ENCODE measurements around the gene TNFAIP8L3.
"Not testable (repeated sequence)": the region's sequence is repeated elsewhere in the genome, so short reads cannot be mapped to it uniquely, and the experiment has no call there.

Gene TNFAIP8L3

DNA sequence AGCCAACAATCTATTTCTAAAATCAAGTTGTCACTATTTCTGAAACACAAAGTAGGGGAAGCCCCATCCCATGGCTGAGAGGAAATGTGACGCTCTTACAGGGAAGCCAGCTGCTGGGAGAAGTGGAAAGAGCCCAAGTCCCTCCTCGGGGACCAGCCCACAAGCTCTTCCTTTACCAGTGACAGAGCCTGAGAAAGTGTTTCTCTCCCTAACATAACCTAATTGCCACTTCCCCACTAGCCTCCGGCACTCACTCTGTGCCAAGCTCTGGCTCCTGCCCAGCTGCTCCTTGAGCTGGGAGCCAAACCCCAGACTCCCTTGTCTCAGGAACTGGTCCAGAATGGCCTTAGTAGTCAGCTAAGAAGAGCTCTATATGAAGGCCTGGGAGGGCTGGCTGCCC is 42.9 kb downstream of the TNFAIP8L3 start:
- no peak for DNase-seq

DNA sequence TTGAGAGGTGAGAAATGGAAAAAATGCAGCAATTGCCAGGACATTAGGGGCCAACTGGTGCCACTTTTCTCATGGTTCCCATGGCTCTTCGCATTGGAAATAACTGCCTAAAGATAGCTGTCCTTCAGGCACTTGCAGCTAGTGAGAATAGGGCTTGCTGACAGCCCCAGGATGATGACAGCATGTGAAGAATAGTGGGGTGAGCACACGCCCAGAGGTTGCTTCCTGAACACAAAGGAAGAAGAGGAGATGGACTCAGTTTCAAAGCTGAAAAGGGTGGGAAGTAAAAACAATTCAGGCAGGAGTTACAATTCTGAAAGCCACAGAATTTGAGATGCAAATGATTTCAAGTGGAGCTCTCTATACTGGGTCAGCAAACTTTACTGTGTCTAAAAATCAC is 45.6 kb downstream of the TNFAIP8L3 start:
- DNase-seq = no peak

- no peak for DNase-seq
These were observed 46.4 kb downstream of the TNFAIP8L3 start for GRCh38 chr15:51048308-51048707.

GRCh38 chr15:51046799-51047449 is 47.8 kb downstream of the TNFAIP8L3 start:
- peak; percentile 25 for DNase-seq

DNA sequence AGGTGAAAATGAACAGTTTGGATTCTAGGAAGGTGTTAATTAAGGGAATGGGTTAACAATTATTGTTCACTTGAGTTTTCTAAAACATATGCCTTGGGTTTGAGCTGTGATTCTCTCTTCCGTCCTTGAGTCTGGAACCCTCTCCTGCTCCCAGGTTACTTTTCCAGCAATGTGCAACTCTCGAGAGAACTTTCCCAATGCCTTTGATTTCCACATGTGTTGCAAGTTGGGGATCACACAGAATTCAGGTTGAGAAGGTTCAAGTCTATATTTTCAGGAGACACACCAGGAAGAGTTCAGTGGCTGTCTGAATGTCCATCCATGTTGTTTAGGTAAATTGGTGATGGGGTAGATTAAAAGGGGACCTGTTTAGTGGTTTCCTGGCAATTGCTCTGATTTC is 48.7 kb downstream of the TNFAIP8L3 start:
- DNase-seq = no peak

DNA sequence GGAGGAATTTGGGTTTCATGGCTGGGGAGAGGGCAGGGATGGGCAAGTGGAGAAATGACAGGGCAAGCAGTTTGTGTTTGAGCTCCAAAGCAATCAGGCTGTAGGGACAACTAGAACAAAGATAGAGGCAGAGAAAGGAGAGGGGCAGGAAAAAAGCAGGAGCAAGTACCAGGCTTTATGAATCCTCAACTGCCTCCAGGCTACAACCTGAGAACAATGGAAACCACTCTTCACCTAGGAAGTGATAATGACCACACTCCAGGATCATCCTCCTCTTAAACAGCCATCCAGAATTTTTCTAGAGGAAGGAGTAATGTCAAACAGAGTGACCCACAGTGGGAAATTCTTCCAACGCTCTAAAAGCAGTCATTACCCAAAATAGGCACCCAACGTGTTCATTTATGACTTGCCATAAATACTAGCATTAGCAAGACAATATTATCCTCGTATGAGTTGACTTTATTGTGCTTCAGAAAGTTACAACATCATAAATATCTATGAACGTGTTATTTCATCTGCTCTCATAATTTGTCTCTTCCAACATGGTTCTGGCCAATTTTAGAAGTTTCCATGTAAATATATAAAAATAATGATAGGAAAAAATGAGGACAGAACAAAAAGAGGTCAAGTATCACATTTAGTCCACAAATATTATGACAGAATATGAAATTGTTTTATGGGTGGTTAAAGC is 50.5 kb downstream of the TNFAIP8L3 start:
- no peak for DNase-seq

DNA sequence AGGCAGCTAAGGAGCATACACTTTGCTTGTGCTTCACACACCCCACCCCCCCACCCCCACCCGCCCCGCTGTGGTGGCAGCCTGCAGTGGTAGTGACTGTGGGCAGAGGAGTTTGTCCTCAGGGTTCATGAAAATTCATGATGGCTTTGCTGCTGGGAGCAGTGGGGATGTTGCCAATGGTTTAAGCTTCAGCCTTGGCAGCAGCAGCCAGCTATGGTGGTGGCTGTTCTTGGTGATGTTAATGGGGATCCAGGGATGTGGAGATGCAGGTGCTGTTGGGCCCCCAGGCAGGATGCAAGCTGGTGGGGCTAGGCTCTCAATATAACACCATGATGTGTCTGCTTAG is 55.8 kb downstream of the TNFAIP8L3 start:
- DNase-seq = no peak

DNA sequence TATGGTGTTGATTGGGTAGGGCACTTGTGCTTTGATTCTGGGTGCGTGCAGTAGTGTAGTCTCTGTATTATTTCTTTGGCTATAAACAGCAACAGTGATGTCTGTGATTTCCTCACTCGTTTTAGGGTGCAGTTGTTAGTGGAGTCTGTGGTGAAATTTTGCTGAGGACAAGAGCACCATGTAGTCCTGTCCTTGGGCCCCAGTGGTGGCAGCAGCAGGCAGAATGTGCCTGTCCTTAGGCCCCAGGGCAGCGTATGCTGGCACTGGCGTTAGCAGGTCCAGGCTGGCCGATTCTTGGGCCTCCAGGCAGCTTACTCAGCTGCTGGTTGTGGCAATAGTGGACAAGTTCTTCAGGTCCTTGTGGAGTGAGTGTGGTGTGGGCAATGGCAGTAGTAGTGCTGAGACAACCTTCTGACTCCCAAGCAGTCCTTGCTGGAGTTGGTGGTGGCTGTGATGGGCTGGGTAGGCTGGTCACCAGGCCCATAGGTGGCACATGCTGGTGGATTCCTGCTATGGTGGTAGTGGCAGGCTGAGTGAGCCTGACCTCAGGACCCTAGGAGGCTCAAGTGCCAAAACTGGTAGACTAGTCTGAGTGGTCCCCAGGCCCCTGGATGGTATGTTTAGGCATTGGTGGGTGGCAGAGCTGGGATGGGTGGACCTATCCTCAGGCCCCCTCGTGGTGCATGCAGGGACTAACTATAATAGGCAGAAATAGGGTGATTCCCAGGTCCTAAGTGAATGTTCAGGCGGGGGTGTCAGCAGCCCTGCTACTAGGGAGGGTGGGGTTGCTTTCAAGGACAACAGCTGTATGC is 56.3 kb downstream of the TNFAIP8L3 start:
- no peak for DNase-seq

DNA sequence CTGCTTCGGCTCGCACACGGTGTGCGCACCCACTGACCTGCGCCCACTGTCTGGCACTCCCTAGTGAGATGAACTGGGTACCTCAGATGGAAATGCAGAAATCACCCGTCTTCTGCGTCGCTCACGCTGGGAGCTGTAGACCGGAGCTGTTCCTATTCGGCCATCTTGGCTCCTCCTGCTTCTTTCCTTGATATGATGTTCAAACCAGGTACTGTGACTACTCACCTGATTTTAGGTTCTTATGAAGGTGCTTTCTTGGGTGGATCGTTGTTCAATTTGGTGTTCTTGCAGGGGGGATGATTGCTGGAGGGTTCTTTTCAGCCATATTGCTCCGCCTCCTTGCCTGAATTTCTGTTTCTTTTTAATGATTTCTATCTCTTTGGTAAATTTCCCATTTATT is 57.2 kb downstream of the TNFAIP8L3 start:
- DNase-seq = not testable (repeated sequence)

DNA sequence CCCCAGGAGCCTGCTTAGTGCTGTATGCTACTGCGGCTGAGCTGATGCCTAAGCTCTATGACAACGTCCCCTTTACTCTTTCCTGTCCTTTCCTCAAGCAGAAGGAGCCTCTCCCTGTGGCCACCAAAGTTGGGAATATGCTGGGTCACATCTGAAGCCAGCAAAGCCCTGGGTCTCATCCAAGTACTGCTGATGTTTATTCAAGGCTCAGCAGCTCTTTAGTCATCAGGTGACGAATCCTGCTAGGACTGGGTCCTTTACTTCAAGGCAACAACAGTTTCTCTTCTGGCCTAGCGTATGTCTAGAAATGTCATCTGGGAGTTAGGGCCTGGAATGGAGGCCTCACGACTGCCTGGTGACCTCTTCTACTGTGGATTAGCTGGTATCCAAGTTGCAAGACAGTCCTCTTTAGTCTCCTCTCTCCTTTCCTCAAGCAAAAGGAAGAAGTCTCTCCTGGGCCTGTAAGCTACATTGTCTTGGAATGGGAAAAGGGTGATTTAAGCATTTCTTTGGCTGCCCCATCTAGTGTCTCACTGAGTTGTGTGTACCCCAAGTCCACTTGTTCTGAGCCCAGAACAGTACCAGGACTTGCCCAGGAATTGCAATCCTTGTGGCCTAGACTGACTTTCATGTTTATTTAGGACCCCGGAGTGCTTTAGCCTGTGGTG is 63.9 kb downstream of the TNFAIP8L3 start:
- DNase-seq = peak; percentile 32

GRCh38 chr15:51025454-51025846 is 69.3 kb downstream of the TNFAIP8L3 start:
- DNase-seq = no peak

DNA sequence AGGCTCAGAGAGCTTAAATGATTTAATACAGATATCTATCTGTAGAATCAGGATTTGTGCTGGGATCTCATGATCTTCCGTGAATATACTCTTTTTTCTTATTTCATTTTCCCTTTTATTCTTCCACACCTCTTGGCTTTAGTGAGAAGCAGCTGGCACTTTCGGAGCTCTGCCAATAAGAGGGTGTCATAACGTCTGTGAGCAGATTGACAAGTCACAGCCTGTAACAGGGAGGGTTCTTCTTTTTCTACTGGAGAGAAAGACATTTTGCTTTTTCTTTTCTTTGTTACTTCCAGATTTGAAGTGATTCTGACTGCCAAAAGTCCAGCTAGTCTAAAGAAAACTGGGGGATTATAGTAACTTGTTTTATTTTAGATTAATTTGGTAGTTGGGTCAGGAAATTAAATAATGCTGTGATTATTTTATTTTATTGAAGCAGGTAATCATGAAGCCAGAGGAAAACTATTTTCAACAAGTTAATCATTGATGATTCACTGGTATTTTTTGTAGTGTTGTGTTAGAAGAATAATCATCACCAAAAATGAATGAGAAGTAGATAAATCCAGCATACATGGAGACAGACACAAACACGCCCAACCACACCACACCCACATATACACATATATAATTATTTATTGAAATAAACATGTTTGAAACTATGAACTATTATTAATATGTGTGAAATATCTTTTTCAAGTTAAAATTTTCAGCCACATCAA is 69.8 kb downstream of the TNFAIP8L3 start:
- DNase-seq = no peak

DNA sequence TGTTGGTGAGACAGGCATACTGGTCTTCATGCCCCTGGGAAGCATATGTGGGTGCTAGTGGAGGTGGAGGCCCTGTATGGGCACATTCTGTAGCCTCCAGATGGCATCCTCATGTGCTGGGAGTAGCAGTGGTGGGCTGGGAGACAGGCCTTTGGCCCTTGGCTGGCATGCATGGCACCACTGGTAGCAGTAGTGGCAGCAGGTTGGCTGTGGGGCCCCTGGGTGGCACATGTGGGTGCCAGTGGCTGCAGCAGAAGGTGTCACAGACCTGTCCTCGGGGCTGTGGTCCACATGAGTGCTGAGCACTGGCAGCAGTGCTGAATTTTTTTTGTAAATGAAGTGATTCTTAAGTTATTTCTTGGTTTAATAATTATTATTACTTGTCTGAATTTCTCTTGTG is 71.2 kb downstream of the TNFAIP8L3 start:
- no peak for DNase-seq

- DNase-seq = no peak
These were observed 72.5 kb downstream of the TNFAIP8L3 start for GRCh38 chr15:51022206-51022605.

GRCh38 chr15:51016615-51017014 is 78.1 kb downstream of the TNFAIP8L3 start:
- DNase-seq = no peak

- no peak for DNase-seq
These were observed 83.5 kb downstream of the TNFAIP8L3 start for GRCh38 chr15:51011212-51011611.

DNA sequence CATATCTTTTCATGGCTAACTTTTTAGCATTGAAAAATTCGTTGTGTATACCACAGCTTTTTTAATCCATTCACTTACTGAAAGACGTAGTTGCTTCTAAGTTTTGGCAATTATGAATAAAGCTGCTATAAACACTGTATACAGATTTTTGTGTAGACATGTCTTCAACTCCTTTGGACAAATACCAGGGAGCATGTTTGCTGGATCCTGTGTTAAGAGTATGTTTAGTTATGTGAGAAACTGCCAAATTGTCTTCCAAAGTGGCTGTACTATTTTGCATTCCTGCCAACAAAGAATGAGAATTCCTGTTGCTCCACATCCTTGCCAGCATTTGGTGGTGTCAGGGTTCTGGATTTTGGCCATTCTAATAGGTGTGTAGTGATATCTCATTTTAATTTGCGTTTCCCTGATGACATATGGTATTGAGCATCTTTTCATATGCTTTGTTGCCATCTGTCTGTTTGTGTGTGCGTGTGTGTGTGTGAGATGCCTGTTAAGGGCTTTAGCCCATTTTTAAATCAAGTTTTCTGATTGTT is 87.5 kb downstream of the TNFAIP8L3 start:
- DNase-seq = no peak
